AG09319 (cell line): Measurements from ENCODE around the gene RNF220.

Experiments used
- DNase-seq: peaks from one replicate; pipeline ENCODE4 v3.0.0-alpha.2; 2010; ENCODE audit warnings: low read depth; ENCODE audit errors: extremely low read depth
- TF ChIP-seq, protein P1 (sequence below): IDR thresholded peaks from 2 replicates; pipeline ENCODE4 v1.5.1; 2011; ENCODE audit warnings: low read depth, mild to moderate bottlenecking, inconsistent platforms, low read length, moderate library complexity

The RNF220 gene

DNA sequence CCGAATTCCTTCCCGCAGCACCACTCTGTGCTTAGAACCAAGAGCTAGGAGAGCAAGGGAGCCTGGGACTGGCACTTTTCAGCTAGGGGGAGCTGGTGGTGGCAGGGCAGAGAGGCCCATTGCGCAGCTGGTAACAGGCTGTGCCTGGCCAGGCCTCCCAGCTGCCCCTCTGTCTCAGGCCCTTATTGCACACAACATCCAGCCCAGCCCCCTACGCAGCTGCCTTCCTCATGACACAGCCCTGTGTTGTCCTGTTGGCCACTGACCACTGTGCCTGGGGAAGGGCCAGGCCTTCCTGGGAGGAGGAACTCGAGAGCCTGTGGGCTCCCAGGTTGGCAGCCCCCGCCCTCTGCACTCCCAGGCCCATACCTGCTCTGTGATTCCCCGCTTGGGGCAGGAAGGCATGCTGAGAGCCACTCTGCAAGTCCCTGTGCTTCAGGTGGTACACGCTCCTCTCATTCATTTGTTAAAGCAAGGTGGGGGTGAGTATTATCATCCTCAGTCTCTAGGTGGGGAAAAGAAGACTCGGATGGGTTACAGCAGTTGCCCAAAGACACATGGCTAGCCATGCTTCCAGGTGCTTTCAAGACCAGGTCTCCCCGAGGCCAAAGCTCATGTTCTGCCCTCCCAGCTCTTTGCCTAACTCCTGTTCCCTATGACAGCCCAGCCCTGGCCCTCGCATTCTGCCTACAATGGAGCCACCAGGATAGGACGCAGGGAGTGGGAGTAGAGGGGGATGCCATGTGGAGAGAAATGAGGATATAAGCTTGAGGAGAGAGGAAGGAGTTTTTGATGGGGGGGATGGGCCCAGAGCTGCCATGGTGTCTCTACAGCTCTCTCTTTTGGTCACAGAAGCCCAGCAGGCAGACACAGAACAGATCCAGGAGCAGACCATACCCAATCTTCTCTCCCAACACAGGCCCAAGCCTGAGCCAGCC is 187.4 kb downstream of the RNF220 start:
- no peak for DNase-seq
- TF ChIP-seq, protein P1, sequence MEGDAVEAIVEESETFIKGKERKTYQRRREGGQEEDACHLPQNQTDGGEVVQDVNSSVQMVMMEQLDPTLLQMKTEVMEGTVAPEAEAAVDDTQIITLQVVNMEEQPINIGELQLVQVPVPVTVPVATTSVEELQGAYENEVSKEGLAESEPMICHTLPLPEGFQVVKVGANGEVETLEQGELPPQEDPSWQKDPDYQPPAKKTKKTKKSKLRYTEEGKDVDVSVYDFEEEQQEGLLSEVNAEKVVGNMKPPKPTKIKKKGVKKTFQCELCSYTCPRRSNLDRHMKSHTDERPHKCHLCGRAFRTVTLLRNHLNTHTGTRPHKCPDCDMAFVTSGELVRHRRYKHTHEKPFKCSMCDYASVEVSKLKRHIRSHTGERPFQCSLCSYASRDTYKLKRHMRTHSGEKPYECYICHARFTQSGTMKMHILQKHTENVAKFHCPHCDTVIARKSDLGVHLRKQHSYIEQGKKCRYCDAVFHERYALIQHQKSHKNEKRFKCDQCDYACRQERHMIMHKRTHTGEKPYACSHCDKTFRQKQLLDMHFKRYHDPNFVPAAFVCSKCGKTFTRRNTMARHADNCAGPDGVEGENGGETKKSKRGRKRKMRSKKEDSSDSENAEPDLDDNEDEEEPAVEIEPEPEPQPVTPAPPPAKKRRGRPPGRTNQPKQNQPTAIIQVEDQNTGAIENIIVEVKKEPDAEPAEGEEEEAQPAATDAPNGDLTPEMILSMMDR = no peak

DNA sequence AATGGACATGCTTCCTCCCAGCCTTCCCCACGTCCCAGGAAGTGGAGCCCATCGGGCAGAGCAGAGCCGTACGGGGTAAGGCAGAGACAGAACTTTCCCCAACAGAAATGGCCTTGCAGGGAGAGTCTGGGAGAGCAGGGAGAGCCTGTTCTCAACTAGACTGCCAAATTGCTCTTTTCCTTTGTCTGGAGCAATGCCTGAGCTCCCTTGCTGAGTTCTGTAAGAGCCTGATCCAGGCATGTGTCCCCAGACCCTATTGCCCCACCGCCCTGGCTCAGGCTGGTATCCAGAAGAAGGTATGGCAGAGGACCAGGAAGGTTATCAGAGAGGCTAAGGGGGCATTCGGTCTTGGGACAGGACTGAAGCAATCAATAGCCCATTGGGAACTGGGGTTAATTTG is 189.3 kb downstream of the RNF220 start:
- TF ChIP-seq, protein P1 = no peak
- no peak for DNase-seq

DNA sequence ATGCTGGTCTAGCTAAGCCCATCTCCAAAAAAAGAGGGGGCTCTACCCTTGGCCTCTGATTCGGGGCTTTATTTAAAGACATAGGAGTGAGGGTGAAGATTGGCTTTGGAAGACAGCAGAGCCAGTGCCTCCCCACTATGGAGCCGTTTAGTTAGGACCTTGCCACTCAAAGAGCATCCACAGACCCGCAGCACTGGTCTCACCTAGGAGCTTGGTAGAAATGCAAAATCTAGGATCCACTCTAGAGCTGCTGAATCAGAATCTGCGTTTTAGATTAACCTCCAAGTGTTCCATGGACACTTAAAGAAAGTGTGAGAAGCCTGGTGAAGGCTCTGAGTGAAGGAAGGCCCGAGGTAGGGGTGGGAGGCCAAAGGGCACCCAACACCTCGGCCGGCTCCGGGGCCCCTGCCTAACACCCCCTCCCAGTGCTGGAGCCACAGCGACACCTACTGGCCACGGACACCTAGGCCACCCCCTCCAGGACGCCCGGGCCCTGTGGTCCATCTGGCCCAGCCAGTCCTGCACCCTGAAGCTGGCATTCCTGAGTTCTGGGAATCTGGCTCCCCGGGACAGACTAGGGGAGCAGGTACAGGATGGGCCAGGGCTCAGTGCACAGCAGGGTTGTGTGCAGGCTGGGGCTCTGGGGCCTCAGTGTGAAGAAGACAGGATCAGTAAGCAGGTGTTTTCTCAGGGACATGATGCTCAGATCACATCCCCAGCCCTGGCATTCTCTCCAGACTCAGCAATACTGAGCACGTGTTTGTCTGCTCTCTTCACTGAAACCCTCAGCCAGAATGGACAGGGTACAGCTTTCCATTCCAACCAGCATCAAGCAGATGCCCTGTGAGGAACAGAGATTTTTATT is 190.0 kb downstream of the RNF220 start:
- TF ChIP-seq, protein P1 = peak; percentile 97

DNA sequence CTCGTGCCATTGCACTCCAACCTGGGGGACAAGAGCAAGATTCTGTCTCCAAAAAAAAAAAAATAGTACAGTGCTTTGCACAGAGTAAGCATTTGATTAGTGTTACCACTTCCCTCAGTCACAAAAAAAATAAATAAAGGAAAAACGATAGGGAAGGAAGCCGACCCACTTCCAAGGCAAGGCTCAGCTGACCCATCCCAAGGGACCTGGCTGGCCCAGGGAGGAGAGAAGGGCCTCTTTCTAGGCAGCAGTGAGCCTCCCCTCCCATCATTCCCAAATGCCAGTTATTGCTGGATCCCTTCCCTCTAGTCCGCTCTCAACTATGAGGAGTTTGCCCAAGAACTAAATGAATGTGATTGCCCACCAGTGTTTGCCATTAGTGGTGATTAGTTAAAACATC is 191.5 kb downstream of the RNF220 start:
- no peak for DNase-seq
- TF ChIP-seq, protein P1 = no peak

More for the DNA sequence above, 190.0 kb downstream of the RNF220 start:
- DNase-seq = no peak

DNA sequence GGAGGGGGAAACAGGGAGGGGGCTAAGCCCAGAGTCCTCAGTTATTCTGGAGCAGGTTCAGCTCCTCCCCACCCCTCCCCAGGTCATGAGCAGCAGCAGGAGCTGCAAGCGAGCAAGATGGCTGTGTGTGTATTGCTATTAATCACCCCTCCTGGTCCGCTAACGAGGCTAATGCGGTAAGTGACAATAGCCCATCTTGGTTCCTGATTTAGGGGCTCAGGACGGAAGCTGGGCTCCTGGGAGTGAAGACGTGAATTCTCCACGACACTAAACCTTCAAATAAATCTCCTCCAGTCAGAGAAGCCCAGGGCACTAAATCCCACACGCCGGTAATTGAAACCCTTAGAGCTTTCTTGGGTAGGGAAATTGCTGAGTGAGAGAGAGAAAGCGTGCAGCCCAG is 193.1 kb downstream of the RNF220 start:
- DNase-seq = no peak
- TF ChIP-seq, protein P1 = no peak

DNA sequence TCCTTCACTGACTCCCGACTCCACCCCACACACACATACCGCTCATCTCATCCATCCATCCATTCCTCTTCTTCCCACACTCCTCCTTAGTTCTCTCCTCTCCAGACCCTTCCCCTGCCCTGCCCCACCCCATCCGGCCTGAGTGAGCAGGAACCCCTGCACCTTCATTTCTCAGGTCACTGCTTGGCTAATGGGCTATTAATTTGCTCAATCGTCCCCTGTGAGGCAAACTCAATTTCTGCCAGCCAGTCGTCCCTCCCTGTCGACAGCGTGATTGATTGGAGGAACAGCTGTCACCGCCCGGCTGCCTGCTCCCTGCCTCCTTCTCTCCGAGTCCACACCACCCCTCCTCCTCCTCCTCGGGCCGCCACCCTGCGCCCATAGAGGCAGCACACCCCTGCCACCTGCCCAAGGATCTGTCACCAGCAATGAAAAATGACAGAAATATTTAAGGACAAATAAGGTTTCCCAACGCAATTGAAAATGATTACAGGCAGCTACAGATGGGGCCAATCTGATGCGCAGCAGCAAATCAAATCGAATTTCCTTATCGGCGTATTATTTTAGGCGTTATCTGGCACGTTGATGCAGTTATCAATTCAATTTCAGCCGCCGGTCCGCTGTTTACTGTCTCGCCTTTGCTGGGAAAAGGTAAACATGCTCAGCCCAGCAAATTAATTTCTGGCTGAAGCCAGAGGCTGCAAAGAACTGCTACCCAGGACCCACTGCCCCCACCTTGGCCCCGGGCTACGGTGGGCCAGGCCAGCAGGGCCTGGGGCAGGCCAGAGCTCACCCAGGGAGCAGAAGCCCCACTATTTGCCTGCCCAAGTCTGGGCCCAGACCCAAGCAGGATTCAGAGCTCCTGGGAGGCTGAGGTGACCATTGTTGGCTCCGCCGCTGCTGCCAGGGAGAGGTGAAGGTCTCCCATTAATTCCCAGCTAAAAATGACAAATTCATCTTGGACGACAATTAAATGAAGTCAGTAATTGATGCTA is 197.9 kb downstream of the RNF220 start:
- no peak for DNase-seq
- TF ChIP-seq, protein P1 = no peak
